Mesendoderm (in vitro differentiated cells): Measurements from ENCODE around the gene SALL3.
"Not testable (repeated sequence)": the region's sequence is repeated elsewhere in the genome, so short reads cannot be mapped to it uniquely, and the experiment has no call there.

Experiments
- DNase-seq: peaks from one replicate; pipeline ENCODE4 v3.0.0; 2013
- H2AK5ac ChIP-seq: 2 replicates; pipeline ENCODE4 v1.6.1; 2013; ENCODE audit warnings: low read length, inconsistent platforms
- H2BK120ac ChIP-seq: 2 replicates; pipeline ENCODE4 v1.6.1; 2013; ENCODE audit warnings: low read depth, mild to moderate bottlenecking, low read length, moderate library complexity, mixed read lengths
- H2BK15ac ChIP-seq: replicated peaks from 2 replicates; pipeline ENCODE4 v1.6.1; 2013; ENCODE audit warnings: low read depth, mild to moderate bottlenecking, moderate library complexity
- H2BK5ac ChIP-seq: 2 replicates; pipeline ENCODE4 v1.6.1; 2013; ENCODE audit warnings: low read length, inconsistent platforms
- H3K18ac ChIP-seq: 2 replicates; pipeline ENCODE4 v1.6.1; 2013; ENCODE audit warnings: mild to moderate bottlenecking, low read length, mixed read lengths
- H3K23ac ChIP-seq: one replicate; pipeline ENCODE4 v1.6.1; 2013; ENCODE audit warnings: low read length
- H3K27ac ChIP-seq: 2 replicates; pipeline ENCODE4 v1.5.1; 2013; ENCODE audit warnings: low read depth, mild to moderate bottlenecking, inconsistent platforms, low read length, moderate library complexity
- H3K27me3 ChIP-seq: 2 replicates; pipeline ENCODE4 v1.6.1; 2013; ENCODE audit warnings: low read length, control low read depth, mild to moderate bottlenecking, inconsistent platforms; ENCODE audit not compliant: insufficient read depth, poor library complexity
- H3K36me3 ChIP-seq: 2 replicates; pipeline ENCODE4 v1.6.1; 2013; ENCODE audit warnings: low read length, inconsistent platforms; ENCODE audit not compliant: control insufficient read depth, insufficient read depth
- H3K4ac ChIP-seq: one replicate; pipeline ENCODE4 v1.6.1; 2013; ENCODE audit warnings: low read depth, mild to moderate bottlenecking, low read length, moderate library complexity
- H3K4me1 ChIP-seq: 2 replicates; pipeline ENCODE4 v1.6.1; 2013; ENCODE audit warnings: low read depth, low read length, inconsistent platforms; ENCODE audit not compliant: control insufficient read depth
- H3K4me2 ChIP-seq: 2 replicates; pipeline ENCODE4 v1.6.1; 2013; ENCODE audit warnings: low read length
- H3K4me3 ChIP-seq: 2 replicates; pipeline ENCODE4 v1.5.1; 2013; ENCODE audit warnings: mild to moderate bottlenecking, low read length
- H3K56ac ChIP-seq: one replicate; pipeline ENCODE4 v1.6.1; 2013; ENCODE audit warnings: low read length
- H3K79me1 ChIP-seq: 2 replicates; pipeline ENCODE4 v1.6.1; 2013; ENCODE audit warnings: low read length, inconsistent platforms
- H3K79me2 ChIP-seq: 2 replicates; pipeline ENCODE4 v1.6.1; 2013; ENCODE audit warnings: mild to moderate bottlenecking, low read length; ENCODE audit not compliant: control insufficient read depth, insufficient read depth
- H3K9ac ChIP-seq: 2 replicates; pipeline ENCODE4 v1.6.1; 2013; ENCODE audit warnings: low read length, inconsistent platforms
- H4K5ac ChIP-seq: one replicate; pipeline ENCODE4 v1.6.1; 2013; ENCODE audit warnings: low read length
- H4K8ac ChIP-seq: one replicate; pipeline ENCODE4 v1.6.1; 2013; ENCODE audit warnings: low read depth, mild to moderate bottlenecking, control low read depth, low read length, moderate library complexity
- WGBS: extraction: QIAGEN DNeasy Blood & Tissue Kit; methylation state at CpG from one replicate; pipeline ENCODE4 v1.1.7; 2013; ENCODE audit warnings: low lambda C conversion rate, missing lambda C conversion rate; ENCODE audit not compliant: insufficient coverage; ENCODE audit errors: extremely low coverage; 5-methylcytosine and 5-hydroxymethylcytosine counted together

Gene SALL3

DNA sequence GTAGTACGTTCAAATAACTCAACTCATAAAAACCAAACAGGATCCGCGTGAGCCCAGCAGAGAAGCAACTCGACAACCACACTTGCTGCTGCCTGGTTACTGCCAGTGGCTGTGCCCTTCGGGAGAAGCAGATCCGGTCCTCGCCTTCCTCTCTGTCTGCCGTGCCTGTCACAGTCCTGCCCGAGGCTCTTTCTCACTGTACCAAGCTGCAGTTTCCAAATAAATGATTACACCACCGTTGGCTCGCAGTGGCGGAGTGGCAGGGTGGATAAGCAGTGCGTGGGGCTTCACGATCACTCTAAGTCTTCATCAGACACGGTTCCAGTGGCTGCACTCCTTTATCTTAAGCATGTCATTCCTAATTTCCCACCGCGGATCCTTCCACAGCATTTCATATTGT, 26.1 kb upstream of the SALL3 start:
- H3K79me1 ChIP-seq: no peaks in the 10 kb centered on the region
- no peak overlapping the region for H3K18ac ChIP-seq
- no peaks in the 10 kb centered on the region for H3K36me3 ChIP-seq
- no peak for DNase-seq
- H2BK15ac ChIP-seq: no peak overlapping the region
- H3K4me2 ChIP-seq: no peak overlapping the region
- no peak overlapping the region for H4K5ac ChIP-seq
- H3K9ac ChIP-seq: no peak overlapping the region
- no peak overlapping the region for H2AK5ac ChIP-seq
- H3K56ac ChIP-seq: no peak overlapping the region
- H3K23ac ChIP-seq: no peak overlapping the region
- no peaks in the 10 kb centered on the region for H3K4me1 ChIP-seq
- H3K27ac ChIP-seq: no peak overlapping the region
- no peak overlapping the region for H3K4me3 ChIP-seq
- H4K8ac ChIP-seq: no peak overlapping the region
- no peaks in the 10 kb centered on the region for H3K27me3 ChIP-seq
- H2BK120ac ChIP-seq: no peak overlapping the region
- no peak overlapping the region for H3K4ac ChIP-seq
- H3K79me2 ChIP-seq: no peaks in the 10 kb centered on the region
- WGBS: no CpG with 5 or more reads among the region's 17 CpGs
- no peak overlapping the region for H2BK5ac ChIP-seq

- Histone ChIP-seq H3K23ac (no peak overlapping the region), H2BK5ac (no peak overlapping the region), H3K18ac (no peak overlapping the region), H3K36me3 (no peaks in the 10 kb centered on the region), H3K4ac (no peak overlapping the region), H4K5ac (no peak overlapping the region), H3K79me1 (no peaks in the 10 kb centered on the region), H3K56ac (no peak overlapping the region), H3K9ac (no peak overlapping the region), H3K4me3 (no peak overlapping the region), H2BK120ac (no peak overlapping the region), H3K79me2 (no peaks in the 10 kb centered on the region), H4K8ac (no peak overlapping the region), H3K27me3 (no peaks in the 10 kb centered on the region), H2BK15ac (no peak overlapping the region), H3K4me2 (no peak overlapping the region), H3K27ac (no peak overlapping the region), H3K4me1 (no peaks in the 10 kb centered on the region), H2AK5ac (no peak overlapping the region)
- no peak for DNase-seq
- no CpG with 5 or more reads among the region's 17 CpGs for WGBS
These were observed 24.6 kb upstream of the SALL3 start for GRCh38 chr18:78955051-78955450.

GRCh38 chr18:78957140-78957539, 22.5 kb upstream of the SALL3 start:
- Histone ChIP-seq H3K23ac (no peak overlapping the region), H3K4me2 (no peak overlapping the region), H3K79me2 (no peaks in the 10 kb centered on the region), H4K5ac (no peak overlapping the region), H3K56ac (no peak overlapping the region), H2BK15ac (no peak overlapping the region), H3K18ac (no peak overlapping the region), H3K9ac (no peak overlapping the region), H3K4ac (no peak overlapping the region), H3K4me1 (no peaks in the 10 kb centered on the region), H4K8ac (no peak overlapping the region), H3K27me3 (no peaks in the 10 kb centered on the region), H2BK5ac (no peak overlapping the region), H3K36me3 (no peaks in the 10 kb centered on the region), H2AK5ac (no peak overlapping the region), H3K4me3 (no peak overlapping the region), H3K27ac (no peak overlapping the region), H2BK120ac (no peak overlapping the region), H3K79me1 (no peaks in the 10 kb centered on the region)
- WGBS: no CpG with 5 or more reads among the region's 14 CpGs
- no peak for DNase-seq

DNA sequence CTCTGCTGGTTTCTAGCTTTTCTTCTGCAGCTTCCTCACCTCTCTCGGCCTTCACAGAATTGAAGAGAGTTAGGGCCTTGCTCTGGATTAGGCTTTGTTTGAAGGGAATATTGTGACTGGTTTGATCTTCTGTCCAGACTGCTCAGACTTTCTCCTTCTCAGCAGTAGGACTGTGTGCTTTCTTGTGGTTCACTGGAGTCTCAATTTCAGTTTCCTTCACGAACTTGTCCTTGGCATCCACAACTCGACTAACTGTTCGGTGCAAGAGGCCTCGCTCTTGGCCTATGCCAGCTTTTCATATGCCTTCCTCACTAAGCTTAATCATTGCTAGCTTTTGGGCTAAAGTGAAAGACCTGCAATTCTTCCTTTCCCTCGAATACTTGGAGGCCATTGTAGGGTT, 18.9 kb upstream of the SALL3 start:
- Histone ChIP-seq H3K79me2 (no peaks in the 10 kb centered on the region), H3K27ac (no peak overlapping the region), H3K79me1 (no peaks in the 10 kb centered on the region), H2BK15ac (no peak overlapping the region), H3K23ac (no peak overlapping the region), H3K9ac (no peak overlapping the region), H4K8ac (no peak overlapping the region), H3K36me3 (no peaks in the 10 kb centered on the region), H3K4ac (no peak overlapping the region), H2BK5ac (no peak overlapping the region), H3K56ac (no peak overlapping the region), H2AK5ac (no peak overlapping the region), H2BK120ac (no peak overlapping the region), H3K4me2 (no peak overlapping the region), H3K4me1 (no peaks in the 10 kb centered on the region), H3K4me3 (no peak overlapping the region), H4K5ac (no peak overlapping the region), H3K27me3 (no peaks in the 10 kb centered on the region), H3K18ac (no peak overlapping the region)
- no CpG with 5 or more reads among the region's 6 CpGs for WGBS
- no peak for DNase-seq

DNA sequence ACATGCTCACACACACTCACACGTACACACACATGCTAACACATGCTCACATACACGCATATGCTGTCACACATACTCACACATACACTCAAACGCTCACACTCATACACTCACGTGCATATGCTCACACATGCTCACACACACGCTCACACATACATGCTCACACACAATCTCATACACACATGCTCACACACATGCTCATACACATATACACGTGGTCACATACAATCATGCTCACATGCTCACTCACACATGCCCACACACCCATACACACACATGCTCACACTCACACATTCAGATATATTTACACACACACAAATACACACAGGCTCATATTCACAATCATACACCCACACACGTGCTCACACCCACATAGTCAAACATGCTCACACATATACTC, 17.5 kb upstream of the SALL3 start:
- Histone ChIP-seq H3K27me3 (no peaks in the 10 kb centered on the region), H2BK5ac (no peak overlapping the region), H3K4me3 (no peak overlapping the region), H2AK5ac (no peak overlapping the region), H3K27ac (no peak overlapping the region), H4K5ac (no peak overlapping the region), H3K23ac (no peak overlapping the region), H3K4me1 (no peaks in the 10 kb centered on the region), H3K56ac (no peak overlapping the region), H2BK15ac (no peak overlapping the region), H3K36me3 (no peaks in the 10 kb centered on the region), H3K79me2 (no peaks in the 10 kb centered on the region), H3K18ac (no peak overlapping the region), H3K9ac (no peak overlapping the region), H4K8ac (no peak overlapping the region), H3K79me1 (no peaks in the 10 kb centered on the region), H2BK120ac (no peak overlapping the region), H3K4me2 (no peak overlapping the region), H3K4ac (no peak overlapping the region)
- 100% methylated on average over 3 of the region's 7 CpGs for WGBS
- DNase-seq: no peak

GRCh38 chr18:78964727-78965126, 14.9 kb upstream of the SALL3 start:
- H2BK5ac ChIP-seq, H2AK5ac ChIP-seq, H3K79me1 ChIP-seq, H3K23ac ChIP-seq, H3K4me1 ChIP-seq, H3K9ac ChIP-seq, H4K8ac ChIP-seq, H3K79me2 ChIP-seq, H3K4me2 ChIP-seq, H3K27ac ChIP-seq, DNase-seq, H3K27me3 ChIP-seq, H3K4me3 ChIP-seq, H3K4ac ChIP-seq, H3K18ac ChIP-seq, H4K5ac ChIP-seq, H2BK120ac ChIP-seq, H2BK15ac ChIP-seq, H3K36me3 ChIP-seq, H3K56ac ChIP-seq: not testable (repeated sequence)
- WGBS: no CpG with 5 or more reads among the region's 24 CpGs
